Fibroblast of pulmonary artery (primary cell): Measurements from ENCODE around the gene PTPRK.

Experiments used
- DNase-seq: peaks from one replicate; pipeline ENCODE4 v3.0.0-alpha.2; 2010; ENCODE audit warnings: low read depth
- H3K4me3 ChIP-seq: replicated peaks from 2 replicates; pipeline ENCODE4 v1.5.1; 2011; ENCODE audit warnings: low read depth, mild to moderate bottlenecking, control low read depth, low read length, moderate library complexity
- CTCF ChIP-seq: IDR thresholded peaks from 2 replicates; pipeline ENCODE4 v1.5.1; 2011; ENCODE audit warnings: mild to moderate bottlenecking, control low read depth, low read length, inconsistent platforms; ENCODE audit errors: missing control alignments

The PTPRK gene

GRCh38 chr6:128307671-128308070 lies 212.7 kb downstream of the PTPRK start:
- peak; percentile 14 for DNase-seq
- no peak overlapping the region for H3K4me3 ChIP-seq
- no peak for TF ChIP-seq CTCF

DNA sequence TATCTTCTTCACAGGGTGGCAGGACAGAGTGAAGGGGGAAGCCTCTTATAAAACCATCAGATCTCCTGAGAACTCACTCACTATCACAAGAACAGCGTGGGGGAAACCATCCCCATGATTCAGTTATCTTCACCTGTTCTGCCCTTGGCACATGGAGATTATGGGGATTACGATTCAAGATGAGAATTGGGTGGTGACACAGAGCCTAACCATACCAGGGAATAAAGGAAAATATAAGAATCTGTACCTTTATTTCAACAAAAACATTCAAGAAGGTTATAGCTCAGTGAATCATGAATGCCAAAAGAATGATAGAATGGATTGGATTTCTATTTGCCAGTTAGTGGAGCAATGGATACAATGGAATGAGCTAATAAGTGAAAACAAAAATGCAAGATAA lies 214.4 kb downstream of the PTPRK start:
- H3K4me3 ChIP-seq: no peak overlapping the region
- no peak for TF ChIP-seq CTCF
- no peak for DNase-seq

- no peak for DNase-seq
- H3K4me3 ChIP-seq: no peak overlapping the region
- no peak for TF ChIP-seq CTCF
Measured at GRCh38 chr6:128305228-128305627, 215.2 kb downstream of the PTPRK start.

DNA sequence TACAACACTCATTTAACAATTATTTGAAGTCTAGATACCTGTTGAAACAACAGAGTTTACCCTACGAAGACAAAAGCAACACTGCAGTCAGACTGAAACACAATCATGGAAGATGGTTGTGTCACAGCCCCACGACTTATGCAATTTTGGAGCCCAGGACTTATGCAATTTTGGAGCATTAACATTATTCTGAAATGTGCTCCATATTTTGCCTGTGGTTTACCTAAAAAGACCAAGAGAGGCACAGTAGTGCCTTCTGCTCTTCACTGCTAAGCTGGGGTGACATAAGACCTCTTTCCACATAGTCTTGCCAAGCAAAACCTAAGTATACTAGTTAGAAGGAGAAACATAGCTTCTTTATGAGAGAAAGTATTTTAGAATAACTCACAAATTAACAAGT lies 216.5 kb downstream of the PTPRK start:
- TF ChIP-seq CTCF: no peak
- no peak overlapping the region for H3K4me3 ChIP-seq
- peak; percentile 14 for DNase-seq

- H3K4me3 ChIP-seq: no peak overlapping the region
- no peak for TF ChIP-seq CTCF
- no peak for DNase-seq
Measured at GRCh38 chr6:128302942-128303341, 217.5 kb downstream of the PTPRK start.

DNA sequence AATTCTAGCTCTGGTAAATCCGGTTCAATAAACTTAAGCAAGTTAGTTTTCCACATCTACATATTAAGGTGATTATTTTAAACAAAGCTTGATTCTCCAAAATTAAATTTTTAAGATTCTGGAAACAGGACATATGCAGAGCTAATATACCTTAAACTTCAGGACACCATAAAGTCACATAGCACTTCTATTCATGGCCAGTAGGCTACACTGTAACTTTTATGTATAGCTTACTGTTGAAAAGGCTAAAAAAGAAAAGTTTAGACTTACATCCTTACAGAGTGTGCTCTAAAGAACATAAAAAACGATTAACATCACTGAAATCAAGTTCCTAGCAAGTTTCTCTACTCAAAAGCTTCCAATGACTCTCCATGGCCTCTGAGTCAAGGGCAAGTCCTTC lies 224.7 kb downstream of the PTPRK start:
- no peak overlapping the region for H3K4me3 ChIP-seq
- DNase-seq: no peak
- TF ChIP-seq CTCF: peak; percentile 16

DNA sequence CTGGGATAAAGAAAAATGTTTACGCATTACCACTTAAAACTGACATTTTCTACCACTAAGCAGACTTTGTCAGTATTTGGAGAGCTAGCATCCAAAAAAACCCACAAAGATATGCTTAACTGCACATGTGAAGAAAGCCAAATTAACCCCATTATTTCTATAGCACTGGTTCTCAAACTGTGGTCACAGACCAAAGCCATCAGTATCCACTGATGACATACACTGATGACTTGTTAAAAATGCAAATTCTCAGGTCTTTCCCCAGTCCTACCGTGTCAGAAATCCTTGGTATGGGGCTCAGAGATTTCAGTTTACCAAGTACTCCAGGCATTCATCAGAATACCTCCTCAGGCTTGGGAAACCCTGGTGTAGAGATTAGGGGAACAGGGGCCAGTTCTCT lies 230.2 kb downstream of the PTPRK start:
- DNase-seq: no peak
- no peak for TF ChIP-seq CTCF
- H3K4me3 ChIP-seq: no peak overlapping the region
